Spleen (tissue), 11 donors: ENCODE measurements around the gene NOS1AP. TPM values are rescaled to one million over a fixed set of nuclear protein-coding genes. Genes with fewer than 3 reads are reported as not detected.

Experiments used
- DNase-seq: peaks from one replicate; pipeline ENCODE4 v3.0.0-alpha.2; 2020
- H3K27ac ChIP-seq, 8 donors: fragments of 200-600 bp; sonication (generic) in 7 of 8; 1 replicate in 4 of 8; 2 replicates in 4 of 8; pipeline versions ENCODE4 v1.5.0 to v1.8.0; 2016 to 2021; ENCODE audit warnings: inconsistent platforms in 4 of 8, mild to moderate bottlenecking in 4 of 8, moderate library complexity in 1 of 8
- H3K27me3 ChIP-seq, 7 donors: fragments of 200-600 bp; sonication (generic) in 6 of 7; replicated peaks in 1 of 7; 1 replicate in 4 of 7; 2 replicates in 3 of 7; pipeline versions ENCODE4 v1.5.0 to v1.8.0; 2016 to 2021; ENCODE audit warnings: inconsistent platforms in 3 of 7, mild to moderate bottlenecking in 1 of 7
- H3K36me3 ChIP-seq, 6 donors: fragments of 200-600 bp; sonication (generic) in 5 of 6; 1 replicate in 4 of 6; 2 replicates in 2 of 6; pipeline versions ENCODE4 v1.5.0 to v1.8.0; 2016 to 2021; ENCODE audit warnings: inconsistent platforms in 2 of 6
- H3K4me1 ChIP-seq, 6 donors: fragments of 200-600 bp; sonication (generic) in 5 of 6; 1 replicate in 3 of 6; 2 replicates in 3 of 6; pipeline versions ENCODE4 v1.5.0 to v1.8.0; 2016 to 2021; ENCODE audit warnings: inconsistent platforms in 3 of 6
- H3K4me3 ChIP-seq, 8 donors: fragments of 200-600 bp; sonication (generic) in 7 of 8; 1 replicate in 4 of 8; 2 replicates in 4 of 8; pipeline versions ENCODE4 v1.5.0 to v1.8.0; 2016 to 2021; ENCODE audit warnings: inconsistent platforms in 4 of 8, mild to moderate bottlenecking in 4 of 8, moderate library complexity in 2 of 8
- H3K9me3 ChIP-seq, 8 donors: fragments of 200-600 bp; sonication (generic) in 7 of 8; 1 replicate in 4 of 8; 2 replicates in 4 of 8; pipeline versions ENCODE4 v1.5.0 to v1.8.0; 2016 to 2021; ENCODE audit warnings: inconsistent platforms in 4 of 8
- CTCF ChIP-seq, 11 experiments: fragments of 200-600 bp in 7 of 11; fragments of 450-650 bp in 4 of 11; sonication (generic) in 4 of 11; IDR thresholded peaks in 8 of 11; conservative IDR thresholded peaks in 3 of 11; 1 replicate in 7 of 11; 2 replicates in 4 of 11; pipeline versions ENCODE4 v1.4.0 to v1.8.0; 2016 to 2021; ENCODE audit warnings: antibody characterized with exemption in 11 of 11, inconsistent platforms in 4 of 11, mild to moderate bottlenecking in 1 of 11
- POLR2A ChIP-seq, 3 donors: fragments of 450-650 bp; IDR thresholded peaks; one replicate each; pipeline ENCODE4 v1.5.1; 2017; ENCODE audit warnings: antibody characterized with exemption in 3 of 3, mild to moderate bottlenecking in 1 of 3
- POLR2AphosphoS5 ChIP-seq, 3 donors: sonication (generic); formaldehyde crosslinking; IDR thresholded peaks; one replicate each; pipeline ENCODE4 v1.5.1; 2017; ENCODE audit warnings: antibody characterized with exemption in 3 of 3
- WGBS, 5 donors: extraction: QIAGEN DNeasy Blood & Tissue Kit in 3 of 5; methylation state at CpG; one replicate each; pipeline versions ENCODE4 v1.1.5 to v1.1.7; 2013 to 2018; 5-methylcytosine and 5-hydroxymethylcytosine counted together
- intact Hi-C: fragments of 100-400 bp; cut with DNase I; formaldehyde crosslinking; loops from one replicate; pipeline ENCODE4 v1.15.0; 2023; ENCODE audit warnings: low total_unique reads
- polyA plus RNA-seq, 3 donors: library from polyadenylated mRNA; stranded (reverse); fragments of 200-250 nt; gene quantifications; one replicate each; pipeline ENCODE4 v1.2.1, GENCODE V29; 2013
- total RNA-seq, 7 donors: library from RNA; depleted of rRNA in 3 of 7; stranded (reverse); fragments of >200 nt in 3 of 7; fragmentation: NEBNext Ultra II Directional in 4 of 7; extraction: Animal tissue kit (Norgen Biotek cat#: 25700) in 4 of 7; gene quantifications; one replicate each; pipeline versions ENCODE4 v1.1.0 to v1.2.1, GENCODE V29; 2016 to 2021
- donor health status: healthy with polysubstance abuse.
- donor health status: DM: no; HTN: no; CAD: no; lungs with moderate emphysema.
- donor health status: DM: no; HTN: no; CAD: no.
- donor health status: Bipolar disorder and iron deficiency.
- donor health status: healthy.
- donor health status: DM: no; HTN: no; CAD: no.
- donor health status: DM: yes; HTN: yes; CAD: no.

The NOS1AP gene
- total and polyA plus RNA-seq, 10 donors, result 0.16 to 1.7 (median 0.60) TPM; not detected in 2

DNA sequence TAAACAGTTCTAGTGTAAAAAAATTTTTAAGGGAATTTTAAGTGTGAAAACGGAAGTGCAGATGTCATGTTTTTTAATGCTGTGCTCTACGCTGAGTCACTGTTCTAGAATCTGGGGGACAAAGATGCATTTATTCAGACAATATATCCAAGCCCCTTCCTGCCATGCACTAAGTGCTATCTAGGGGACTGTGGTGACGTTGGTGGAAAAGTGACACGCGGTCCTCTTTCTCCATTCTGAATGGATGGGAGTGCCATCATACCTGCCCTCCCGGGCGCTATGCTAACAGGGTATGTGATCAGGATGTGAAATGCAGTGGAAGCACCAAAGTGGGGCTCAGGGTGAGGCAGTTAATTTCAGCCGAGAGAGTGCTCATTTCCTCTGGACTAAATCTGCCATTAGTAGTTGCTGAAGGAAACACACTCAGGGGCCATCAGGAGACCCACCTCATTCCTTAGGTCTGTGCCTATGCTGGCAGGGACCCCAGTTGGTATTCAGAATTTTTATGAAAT, 318.6 kb downstream of the NOS1AP start:
- WGBS, 5 donors, result 76 to 84% (median 78%) methylated on average over 8 of the region's 8 CpGs
- Histone ChIP-seq H3K4me3 (no peak overlapping the region), H3K9me3 (no peaks in the 10 kb centered on the region), H3K36me3 (peaks cover 0 to 6% (median 0%) of the 10 kb centered on the region in 6 donors), H3K4me1 (peaks cover 0 to 18% (median 0%) of the 10 kb centered on the region in 6 donors), H3K27ac (no peak overlapping the region), H3K27me3 (peaks cover 0 to 10% (median 0%) of the 10 kb centered on the region in 7 donors)
- TF ChIP-seq CTCF (IDR thresholded peaks at IDR 0.05 in 8 of 11, conservative IDR thresholded peaks at IDR 0.05 in 3 of 11) (no peak), POLR2A (IDR thresholded peaks at IDR 0.05) (no peak), POLR2AphosphoS5 (IDR thresholded peaks at IDR 0.05) (no peak)
- DNase-seq, result no peak
- intact Hi-C loops, result no loop called here

DNA sequence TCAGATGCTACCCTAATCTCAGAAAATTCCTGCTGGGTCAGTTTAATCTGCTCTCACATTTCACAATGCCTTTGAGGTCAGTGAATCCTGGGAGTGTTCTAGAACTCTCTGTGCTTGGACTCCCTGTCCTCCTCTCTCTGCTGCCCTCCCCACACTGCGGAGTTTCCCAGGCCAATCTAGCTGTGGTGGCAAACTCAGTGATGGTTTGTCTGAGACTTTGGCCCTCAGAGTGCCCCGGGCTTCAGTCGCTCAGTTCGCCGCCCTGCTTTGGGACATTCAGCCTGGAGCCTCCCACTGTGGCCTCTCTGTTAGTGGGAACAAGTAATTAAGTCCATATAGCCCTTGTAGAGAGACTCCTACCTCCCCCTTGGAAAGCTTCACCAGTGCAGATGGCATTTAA, 319.1 kb downstream of the NOS1AP start:
- WGBS, 5 donors, result 87 to 96% (median 91%) methylated on average over 5 of the region's 5 CpGs
- Histone ChIP-seq H3K4me1 (peaks cover 0 to 18% (median 0%) of the 10 kb centered on the region in 6 donors), H3K27ac (no peak overlapping the region), H3K36me3 (peaks cover 0 to 1% (median 0%) of the 10 kb centered on the region in 6 donors), H3K4me3 (no peak overlapping the region), H3K9me3 (no peaks in the 10 kb centered on the region), H3K27me3 (peaks cover 0 to 10% (median 0%) of the 10 kb centered on the region in 7 donors)
- TF ChIP-seq POLR2AphosphoS5 (IDR thresholded peaks at IDR 0.05), result no peak
- TF ChIP-seq CTCF (IDR thresholded peaks at IDR 0.05 in 8 of 11, conservative IDR thresholded peaks at IDR 0.05 in 3 of 11), result no peak
- no peak for TF ChIP-seq POLR2A (IDR thresholded peaks at IDR 0.05)
- intact Hi-C loops, result no loop called here
- no peak for DNase-seq

- Histone ChIP-seq H3K36me3 (no peaks in the 10 kb centered on the region), H3K27me3 (peaks cover 0 to 10% (median 0%) of the 10 kb centered on the region in 7 donors), H3K4me3 (no peak overlapping the region), H3K27ac (no peak overlapping the region), H3K9me3 (no peaks in the 10 kb centered on the region), H3K4me1 (peaks cover 0 to 18% (median 0%) of the 10 kb centered on the region in 6 donors)
- intact Hi-C loops, result no loop called here
- 32 to 49% (median 35%) methylated on average over 11 of the region's 11 CpGs for WGBS, 5 donors
- DNase-seq, result no peak
- no peak for TF ChIP-seq POLR2A (IDR thresholded peaks at IDR 0.05)
- TF ChIP-seq CTCF (IDR thresholded peaks at IDR 0.05 in 8 of 11, conservative IDR thresholded peaks at IDR 0.05 in 3 of 11), result no peak
- TF ChIP-seq POLR2AphosphoS5 (IDR thresholded peaks at IDR 0.05), result no peak
Observed at GRCh38 chr1:162389021-162389818, 319.7 kb downstream of the NOS1AP start.

DNA sequence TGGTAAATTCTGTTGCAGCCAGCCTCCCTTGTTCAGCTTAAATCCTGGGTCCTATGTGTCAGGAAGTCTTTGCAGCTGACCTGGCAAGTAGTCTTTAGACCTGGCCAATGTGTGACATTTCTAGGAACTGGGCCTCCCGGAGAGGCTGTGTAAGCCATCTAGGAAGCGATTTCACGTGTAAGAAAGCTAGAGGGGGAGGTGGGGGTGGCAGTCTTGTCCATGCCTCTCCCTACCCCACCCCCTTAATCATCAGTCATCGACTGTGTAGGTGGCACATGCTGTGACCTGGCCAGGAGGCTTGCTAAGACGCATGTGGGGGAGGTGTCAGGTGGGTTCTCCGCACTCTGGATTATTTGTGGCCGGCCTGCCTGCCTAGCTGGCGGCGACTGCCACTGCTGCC, 320.5 kb downstream of the NOS1AP start:
- Histone ChIP-seq H3K27me3 (peaks cover 0 to 14% (median 0%) of the 10 kb centered on the region in 7 donors), H3K4me3 (no peak overlapping the region), H3K27ac (no peak overlapping the region), H3K36me3 (no peaks in the 10 kb centered on the region), H3K9me3 (no peaks in the 10 kb centered on the region), H3K4me1 (peaks cover 0 to 18% (median 0%) of the 10 kb centered on the region in 6 donors)
- intact Hi-C loops, result no loop called here
- WGBS, 5 donors, result 71 to 82% (median 79%) methylated on average over 9 of the region's 9 CpGs
- no peak for TF ChIP-seq POLR2AphosphoS5 (IDR thresholded peaks at IDR 0.05)
- TF ChIP-seq CTCF (IDR thresholded peaks at IDR 0.05 in 8 of 11, conservative IDR thresholded peaks at IDR 0.05 in 3 of 11), result no peak
- no peak for TF ChIP-seq POLR2A (IDR thresholded peaks at IDR 0.05)
- no peak for DNase-seq
